Heart left ventricle (tissue), 16 donors: ENCODE data around the gene CLSTN2. TPM values are rescaled to one million over a fixed set of nuclear protein-coding genes. Genes with fewer than 3 reads are reported as not detected.

Experiments
- ATAC-seq, 4 donors: fragments of 200-7000 bp; cut with Tn5 transposase; one replicate each; pipeline ENCODE4 v1.9.1; 2020 to 2022; ENCODE audit warnings: moderate library complexity in 4 of 4, mild to moderate bottlenecking in 3 of 4, moderate number of reproducible peaks in 1 of 4
- DNase-seq, 5 donors: peaks; one replicate each; pipeline ENCODE4 v3.0.0-alpha.2; 2020
- H3K27ac ChIP-seq, 12 donors: fragments of 200-600 bp; sonication (generic) in 4 of 12; one replicate each; pipeline versions ENCODE4 v1.5.0 to v1.8.0; 2016 to 2022; ENCODE audit warnings: mild to moderate bottlenecking in 2 of 12
- H3K27me3 ChIP-seq, 9 donors: fragments of 200-600 bp; sonication (generic) in 2 of 9; one replicate each; pipeline versions ENCODE4 v1.5.1 to v1.8.0; 2016 to 2022; ENCODE audit warnings: mild to moderate bottlenecking in 3 of 9
- H3K36me3 ChIP-seq, 9 donors: fragments of 200-600 bp; sonication (generic) in 2 of 9; one replicate each; pipeline versions ENCODE4 v1.5.0 to v1.8.0; 2018 to 2022; ENCODE audit warnings: mild to moderate bottlenecking in 2 of 9
- H3K4me1 ChIP-seq, 12 donors: fragments of 200-600 bp; sonication (generic) in 4 of 12; one replicate each; pipeline versions ENCODE4 v1.5.0 to v1.8.0; 2016 to 2022; ENCODE audit warnings: mild to moderate bottlenecking in 3 of 12
- H3K4me3 ChIP-seq, 12 donors: fragments of 200-600 bp; sonication (generic) in 4 of 12; one replicate each; pipeline versions ENCODE4 v1.5.0 to v1.8.0; 2017 to 2022; ENCODE audit warnings: mild to moderate bottlenecking in 9 of 12, moderate library complexity in 4 of 12
- H3K9me3 ChIP-seq, 12 donors: fragments of 200-600 bp; sonication (generic) in 4 of 12; one replicate each; pipeline versions ENCODE4 v1.5.0 to v1.8.0; 2016 to 2022; ENCODE audit warnings: mild to moderate bottlenecking in 1 of 12
- CTCF ChIP-seq, 12 donors: fragments of 200-600 bp; sonication (generic) in 4 of 12; IDR thresholded peaks; one replicate each; pipeline versions ENCODE4 v1.5.0 to v1.8.0; 2018 to 2022; ENCODE audit warnings: antibody characterized with exemption in 12 of 12, mild to moderate bottlenecking in 5 of 12
- POLR2A ChIP-seq, 2 donors: fragments of 450-650 bp; IDR thresholded peaks; one replicate each; pipeline ENCODE4 v1.6.1; 2017; ENCODE audit warnings: antibody characterized with exemption in 2 of 2, mild to moderate bottlenecking in 2 of 2, moderate library complexity in 2 of 2
- WGBS, 4 donors: extraction: QIAGEN DNeasy Blood & Tissue Kit in 2 of 4; methylation state at CpG; one replicate each; pipeline versions ENCODE4 v1.1.5 to v1.1.7; 2013 to 2018; 5-methylcytosine and 5-hydroxymethylcytosine counted together
- intact Hi-C, 10 donors: fragments of 100-400 bp; cut with DNase I; formaldehyde crosslinking; loops; one replicate each; pipeline versions ENCODE4 v1.11.1 to v1.14.2; 2022
- polyA plus RNA-seq, 2 donors: library from polyadenylated mRNA; stranded (reverse); fragments of 200-250 nt; gene quantifications; one replicate each; pipeline ENCODE4 v1.2.3, GENCODE V29; 2013
- total RNA-seq, 9 donors: library from RNA; depleted of rRNA in 2 of 9; stranded (reverse); fragments of >200 nt in 2 of 9; fragmentation: NEBNext Ultra II Directional in 3 of 9; extraction: Animal tissue kit (Norgen Biotek cat#: 25700) in 3 of 9; gene quantifications; one replicate each; pipeline versions ENCODE4 v1.1.0 to v1.2.4, GENCODE V29; 2016 to 2023
- donor health status: ischemic (EF 13 %, LVEDD 7.1; RV severe dilation, severe dysfunction).
- donor health status: healthy with polysubstance abuse.
- donor health status: DM: no; HTN: yes; CAD: no.
- donor health status: DM: no; HTN: no; CAD: no.
- donor health status: ischemic (EF 25% LVEDD 6.9; RV normal size, moderate dysfunction).
- donor health status: ischemic (EF 25% LVEDD 5.7; RV mildly dilated, moderate dysfunction).
- donor health status: healthy.
- donor health status: DM: yes; HTN: yes; CAD: no.
- donor health status: ischemic (EF 35%, LVEDD 5.7; RV mildly dilated, moderate dysfunction).
- donor health status: nonischemic (EF 11% LVEDD 7.7; RV severe dilation, severe dysfunction).
- donor health status: DM: yes; HTN: yes; CAD: no.
- donor health status: PGD.
- donor health status: ischemic (EF 29% LVEDD 5.4; RV normal size, mild dysfunction).
- donor health status: nonischemic (EF 23%, LVEDD 6.1; RV moderate dilation, normal function).

Gene CLSTN2
- total and polyA plus RNA-seq, 11 donors = 0.69 to 7.6 (median 3.9) TPM

- Histone ChIP-seq H3K36me3 (no peaks in the 10 kb centered on the region), H3K4me1 (no peaks in the 10 kb centered on the region), H3K27me3 (no peaks in the 10 kb centered on the region), H3K4me3 (no peak overlapping the region), H3K27ac (no peak overlapping the region), H3K9me3 (no peaks in the 10 kb centered on the region)
- TF ChIP-seq CTCF (IDR thresholded peaks at IDR 0.05) = no peak
- TF ChIP-seq POLR2A (IDR thresholded peaks at IDR 0.05) = no peak
- WGBS, 4 donors = 71 to 78% (median 73%) methylated on average over 4 of the region's 4 CpGs
- DNase-seq (no peak), ATAC-seq (no peak)
- intact Hi-C loops = no loop called here
Observed at GRCh38 chr3:140586311-140586710, 651.3 kb downstream of the CLSTN2 start.

DNA sequence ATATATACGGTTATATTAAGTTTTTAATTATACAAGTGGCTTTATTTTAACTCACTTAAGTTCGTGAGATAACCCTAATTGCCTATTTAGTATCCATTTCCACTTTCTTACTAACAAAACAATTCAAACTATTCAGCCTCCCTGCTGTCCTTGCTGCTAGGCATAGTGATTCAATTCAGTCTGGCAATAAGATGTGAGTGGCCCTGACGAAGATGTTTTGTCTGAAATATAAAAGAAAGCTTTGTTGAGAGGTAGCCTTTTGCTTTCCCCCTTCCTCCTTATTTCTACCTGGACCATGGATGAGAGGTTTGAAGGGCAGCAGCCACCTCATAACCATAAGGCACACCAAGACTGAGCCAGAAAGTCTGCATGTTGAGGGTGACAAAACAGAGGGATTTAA, 653.6 kb downstream of the CLSTN2 start:
- no peak for TF ChIP-seq POLR2A (IDR thresholded peaks at IDR 0.05)
- TF ChIP-seq CTCF (IDR thresholded peaks at IDR 0.05) = no peak
- Histone ChIP-seq H3K4me3 (no peak overlapping the region), H3K9me3 (no peaks in the 10 kb centered on the region), H3K27me3 (no peaks in the 10 kb centered on the region), H3K27ac (no peak overlapping the region), H3K36me3 (no peaks in the 10 kb centered on the region), H3K4me1 (no peaks in the 10 kb centered on the region)
- intact Hi-C loops = no loop called here
- ATAC-seq (no peak), DNase-seq (no peak)
- WGBS, 4 donors = 51 to 62% (median 54%) methylated on average over 3 of the region's 3 CpGs

- H3K27ac ChIP-seq = no peak overlapping the region
- DNase-seq = no peak
- intact Hi-C loops = no loop called here
- H3K36me3 ChIP-seq = no peaks in the 10 kb centered on the region
- H3K4me1 ChIP-seq = peaks cover 3 to 39% (median 21%) of the 10 kb centered on the region in 12 donors
- H3K27me3 ChIP-seq = no peaks in the 10 kb centered on the region
- 71 to 79% (median 75%) methylated on average over 3 of the region's 3 CpGs for WGBS, 4 donors
- no peaks in the 10 kb centered on the region for H3K9me3 ChIP-seq
- no peak overlapping the region for H3K4me3 ChIP-seq
- no peak for ATAC-seq
- no peak for TF ChIP-seq POLR2A (IDR thresholded peaks at IDR 0.05)
- no peak for TF ChIP-seq CTCF (IDR thresholded peaks at IDR 0.05)
Observed at GRCh38 chr3:140593766-140594165, 658.8 kb downstream of the CLSTN2 start.

DNA sequence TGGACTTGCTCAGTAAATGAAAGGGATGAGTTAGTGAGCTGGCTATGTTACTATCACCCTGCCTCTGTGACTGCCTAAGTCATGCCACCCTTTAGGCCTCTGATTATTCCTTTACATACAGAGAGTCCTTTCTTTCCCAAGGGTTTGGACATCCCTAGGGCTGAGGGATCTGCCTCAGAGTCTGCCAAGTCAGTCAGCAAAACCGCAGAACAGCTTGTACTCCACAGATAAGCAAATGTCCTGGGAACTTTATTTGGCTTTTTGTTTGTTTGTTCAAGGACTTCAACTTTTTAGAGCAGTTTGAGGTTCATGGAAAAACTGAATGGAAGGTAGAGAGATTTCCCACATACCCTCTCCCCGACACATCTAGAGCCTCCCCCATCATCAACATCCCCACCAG, 660.3 kb downstream of the CLSTN2 start:
- 35 to 42% (median 38%) methylated on average over 2 of the region's 2 CpGs for WGBS, 4 donors
- H3K27ac ChIP-seq = peak overlapping the region in 10 of 12 donors; percentile 9 to 77 (median 44)
- DNase-seq = peak in 1 of 5 donors; percentile 52

More for the DNA sequence above, 660.3 kb downstream of the CLSTN2 start:
- TF ChIP-seq CTCF (IDR thresholded peaks at IDR 0.05) = no peak
- Histone ChIP-seq H3K36me3 (no peaks in the 10 kb centered on the region), H3K4me1 (peaks cover 3 to 39% (median 21%) of the 10 kb centered on the region in 12 donors), H3K27me3 (no peaks in the 10 kb centered on the region), H3K4me3 (no peak overlapping the region), H3K9me3 (no peaks in the 10 kb centered on the region)
- peak; percentile 80 to 87 (median 83) for ATAC-seq
- intact Hi-C loops = loop anchor here in 1 of 10 donors (5.0 kb wide), 1 partner anchor 122 kb away; no protein-coding TSS in a partner anchor
